Right cardiac atrium (tissue), 5 donors: ENCODE data around the gene MMP17. TPM values are rescaled to one million over a fixed set of nuclear protein-coding genes. Genes with fewer than 3 reads are reported as not detected.

Experiments used
- ATAC-seq, 2 donors: fragments of 200-7000 bp; cut with Tn5 transposase; one replicate each; pipeline versions ENCODE4 v1.8.0 to v1.9.1; 2020; ENCODE audit warnings: moderate library complexity in 2 of 2, mild to moderate bottlenecking in 1 of 2
- DNase-seq, 3 donors: peaks; one replicate each; pipeline ENCODE4 v3.0.0-alpha.2; 2020
- H3K27ac ChIP-seq: one replicate; pipeline ENCODE4 v1.5.1; 2013; ENCODE audit warnings: mild to moderate bottlenecking, low read length, control low read depth, moderate library complexity
- H3K27me3 ChIP-seq: one replicate; pipeline ENCODE4 v1.6.1; 2013; ENCODE audit not compliant: control insufficient read depth, insufficient read depth
- H3K4me1 ChIP-seq: one replicate; pipeline ENCODE4 v1.6.1; 2013; ENCODE audit warnings: low read length; ENCODE audit not compliant: control insufficient read depth, insufficient read depth
- H3K4me3 ChIP-seq: one replicate; pipeline ENCODE4 v1.5.1; 2013; ENCODE audit warnings: low read length, control low read depth
- H3K9me3 ChIP-seq: one replicate; pipeline ENCODE4 v1.6.1; 2013; ENCODE audit warnings: low read length; ENCODE audit not compliant: control insufficient read depth
- WGBS: extraction: QIAGEN DNeasy Blood & Tissue Kit; methylation state at CpG from one replicate; pipeline ENCODE4 v1.1.7; 2013; 5-methylcytosine and 5-hydroxymethylcytosine counted together
- intact Hi-C, 4 donors: fragments of 100-400 bp; cut with DNase I; formaldehyde crosslinking; loops; one replicate each; pipeline versions ENCODE4 v1.11.0 to v1.14.0; 2022 to 2023
- polyA plus RNA-seq: library from polyadenylated mRNA; stranded (reverse); fragments of 200-250 nt; gene quantifications from one replicate; pipeline ENCODE4 v1.2.3, GENCODE V29; 2013
- total RNA-seq, 4 donors: library from RNA; stranded (reverse); fragmentation: NEBNext Ultra II Directional; extraction: Animal tissue kit (Norgen Biotek cat#: 25700); gene quantifications; one replicate each; pipeline ENCODE4 v1.2.1, GENCODE V29; 2021
- donor health status: healthy with polysubstance abuse.
- donor health status: DM: no; HTN: yes; CAD: no.
- donor health status: DM: no; HTN: no; CAD: no.
- donor health status: DM: no; HTN: yes; CAD: no; lungs with severe emphysema.
- donor health status: DM: yes; HTN: yes; CAD: no.

MMP17 gene
- total and polyA plus RNA-seq, 5 donors: 0.89 to 2.4 (median 1.4) TPM

GRCh38 chr12:131862084-131862441 is 33.9 kb downstream of the MMP17 start:
- ATAC-seq (no peak), DNase-seq (peak in 1 of 3 donors; percentile 15)
- Histone ChIP-seq H3K27ac (no peak overlapping the region), H3K4me3 (no peak overlapping the region), H3K4me1 (no peaks in the 10 kb centered on the region), H3K9me3 (no peaks in the 10 kb centered on the region), H3K27me3 (no peaks in the 10 kb centered on the region)
- intact Hi-C loops: no loop called here
- WGBS: 60% methylated on average over 4 of the region's 4 CpGs

- no peaks in the 10 kb centered on the region for H3K27me3 ChIP-seq
- DNase-seq: peak in 1 of 3 donors; percentile 15
- no peak overlapping the region for H3K27ac ChIP-seq
- ATAC-seq: no peak
- no peaks in the 10 kb centered on the region for H3K4me1 ChIP-seq
- no peak overlapping the region for H3K4me3 ChIP-seq
- WGBS: 74% methylated on average over 14 of the region's 14 CpGs
- intact Hi-C loops: no loop called here
- H3K9me3 ChIP-seq: no peaks in the 10 kb centered on the region
These were observed 34.4 kb downstream of the MMP17 start for GRCh38 chr12:131862600-131862993.

- H3K27me3 ChIP-seq: no peaks in the 10 kb centered on the region
- DNase-seq (peak in 1 of 3 donors; percentile 38), ATAC-seq (no peak)
- 46% methylated on average over 20 of the region's 20 CpGs for WGBS
- no peak overlapping the region for H3K4me3 ChIP-seq
- intact Hi-C loops: no loop called here
- no peaks in the 10 kb centered on the region for H3K9me3 ChIP-seq
- H3K4me1 ChIP-seq: no peaks in the 10 kb centered on the region
- no peak overlapping the region for H3K27ac ChIP-seq
These were observed 35.0 kb downstream of the MMP17 start for GRCh38 chr12:131862994-131863710.

- Histone ChIP-seq H3K4me1 (no peaks in the 10 kb centered on the region), H3K27me3 (no peaks in the 10 kb centered on the region), H3K9me3 (no peaks in the 10 kb centered on the region), H3K27ac (no peak overlapping the region), H3K4me3 (no peak overlapping the region)
- no peak for ATAC-seq
- intact Hi-C loops: no loop called here
- DNase-seq: peak in 1 of 3 donors; percentile 39
- 68% methylated on average over 24 of the region's 24 CpGs for WGBS
These were observed 35.7 kb downstream of the MMP17 start for GRCh38 chr12:131863711-131864396.

GRCh38 chr12:131864469-131864868 is 36.3 kb downstream of the MMP17 start:
- H3K9me3 ChIP-seq: no peaks in the 10 kb centered on the region
- intact Hi-C loops: no loop called here
- DNase-seq (no peak), ATAC-seq (no peak)
- H3K27me3 ChIP-seq: no peaks in the 10 kb centered on the region
- no peaks in the 10 kb centered on the region for H3K4me1 ChIP-seq
- no peak overlapping the region for H3K4me3 ChIP-seq
- H3K27ac ChIP-seq: no peak overlapping the region
- WGBS: 87% methylated on average over 8 of the region's 8 CpGs

GRCh38 chr12:131865180-131865875 is 37.1 kb downstream of the MMP17 start:
- 88% methylated on average over 20 of the region's 20 CpGs for WGBS
- Histone ChIP-seq H3K4me1 (no peaks in the 10 kb centered on the region), H3K4me3 (no peak overlapping the region), H3K27ac (no peak overlapping the region), H3K9me3 (no peaks in the 10 kb centered on the region), H3K27me3 (no peaks in the 10 kb centered on the region)
- intact Hi-C loops: no loop called here
- DNase-seq (no peak), ATAC-seq (no peak)

GRCh38 chr12:131867471-131867870 is 39.3 kb downstream of the MMP17 start:
- Histone ChIP-seq H3K4me1 (no peaks in the 10 kb centered on the region), H3K4me3 (no peak overlapping the region), H3K9me3 (no peaks in the 10 kb centered on the region), H3K27me3 (no peaks in the 10 kb centered on the region), H3K27ac (no peak overlapping the region)
- no peak for ATAC-seq
- intact Hi-C loops: no loop called here
- DNase-seq: no peak
- WGBS: 80% methylated on average over 10 of the region's 10 CpGs

GRCh38 chr12:131867891-131868675 is 39.9 kb downstream of the MMP17 start:
- Histone ChIP-seq H3K4me1 (no peaks in the 10 kb centered on the region), H3K4me3 (no peak overlapping the region), H3K9me3 (no peaks in the 10 kb centered on the region), H3K27me3 (no peaks in the 10 kb centered on the region), H3K27ac (no peak overlapping the region)
- no peak for DNase-seq
- WGBS: 85% methylated on average over 28 of the region's 28 CpGs
- intact Hi-C loops: no loop called here
- no peak for ATAC-seq

- Histone ChIP-seq H3K27me3 (no peaks in the 10 kb centered on the region), H3K9me3 (no peaks in the 10 kb centered on the region), H3K4me1 (no peaks in the 10 kb centered on the region), H3K4me3 (no peak overlapping the region), H3K27ac (no peak overlapping the region)
- DNase-seq (no peak), ATAC-seq (no peak)
- 59% methylated on average over 16 of the region's 16 CpGs for WGBS
- intact Hi-C loops: no loop called here
These were observed 41.8 kb downstream of the MMP17 start for GRCh38 chr12:131869871-131870418.

GRCh38 chr12:131871677-131872076 is 43.5 kb downstream of the MMP17 start:
- DNase-seq: no peak
- Histone ChIP-seq H3K27ac (no peak overlapping the region), H3K9me3 (no peaks in the 10 kb centered on the region), H3K4me1 (no peaks in the 10 kb centered on the region), H3K27me3 (no peaks in the 10 kb centered on the region), H3K4me3 (no peak overlapping the region)
- WGBS: 95% methylated on average over 6 of the region's 6 CpGs
- no peak for ATAC-seq
- intact Hi-C loops: no loop called here
